ENCODE results near the gene WFS1.

Gene WFS1

GRCh38 chr4:6339818-6340445, 70.3 kb downstream of the WFS1 start:
- DNase-seq (ENCODE audit: low read depth) = no peak

- DNase-seq (ENCODE audit: low read depth) = no peak
These were observed 70.9 kb downstream of the WFS1 start for GRCh38 chr4:6340446-6341015.

GRCh38 chr4:6341696-6342095, 72.0 kb downstream of the WFS1 start:
- DNase-seq (ENCODE audit: low read depth) = no peak

GRCh38 chr4:6342530-6343293, 73.1 kb downstream of the WFS1 start:
- DNase-seq (ENCODE audit: low read depth) = no peak

GRCh38 chr4:6343939-6344408, 74.3 kb downstream of the WFS1 start:
- DNase-seq (ENCODE audit: low read depth) = no peak

- no peak for DNase-seq (ENCODE audit: low read depth)
These were observed 75.6 kb downstream of the WFS1 start for GRCh38 chr4:6345096-6345830.

- DNase-seq (ENCODE audit: low read depth) = no peak
These were observed 76.2 kb downstream of the WFS1 start for GRCh38 chr4:6345866-6346265.

GRCh38 chr4:6346373-6347110, 76.9 kb downstream of the WFS1 start:
- no peak for DNase-seq (ENCODE audit: low read depth)

- DNase-seq (ENCODE audit: low read depth) = no peak
These were observed 77.9 kb downstream of the WFS1 start for GRCh38 chr4:6347511-6348045.

- DNase-seq (ENCODE audit: low read depth) = no peak
These were observed 78.8 kb downstream of the WFS1 start for GRCh38 chr4:6348408-6348807.

- DNase-seq (ENCODE audit: low read depth) = no peak
These were observed 80.4 kb downstream of the WFS1 start for GRCh38 chr4:6349896-6350603.

GRCh38 chr4:6350646-6351045, 81.0 kb downstream of the WFS1 start:
- no peak for DNase-seq (ENCODE audit: low read depth)

- DNase-seq (ENCODE audit: low read depth) = no peak
These were observed 81.8 kb downstream of the WFS1 start for GRCh38 chr4:6351246-6352000.

GRCh38 chr4:6352031-6352692, 82.5 kb downstream of the WFS1 start:
- no peak for DNase-seq (ENCODE audit: low read depth)
